ENCODE measurements around the gene VASP.

Gene VASP

GRCh38 chr19:45506989-45507871 lies at the start of gene VASP:
Gene VASP, plus strand, starts transcription at chr19:45507479. Its CDS starts 293 bp downstream, at chr19:45507772.
- H3K4me3 ChIP-seq (ENCODE audit: low read depth, low read length): peak within 1 kb of the TSS; percentile 83
- no peak for TF ChIP-seq CTCF (IDR thresholded peaks at IDR 0.05; ENCODE audit: low read depth, low read length)

GRCh38 chr19:45457776-45458175 lies 49.5 kb upstream of the VASP start:
- H3K4me3 ChIP-seq (ENCODE audit: low read depth, low read length): no peak overlapping the region

GRCh38 chr19:45460807-45461347 lies 46.4 kb upstream of the VASP start:
- no peak for TF ChIP-seq CTCF (IDR thresholded peaks at IDR 0.05; ENCODE audit: low read depth, low read length)
- no peak overlapping the region for H3K4me3 ChIP-seq (ENCODE audit: low read depth, low read length)

More at GRCh38 chr19:45457776-45458175, 49.5 kb upstream of the VASP start:
- no peak for TF ChIP-seq CTCF (IDR thresholded peaks at IDR 0.05; ENCODE audit: low read depth, low read length)

GRCh38 chr19:45462174-45462573 lies 45.1 kb upstream of the VASP start:
- no peak for TF ChIP-seq CTCF (IDR thresholded peaks at IDR 0.05; ENCODE audit: low read depth, low read length)
- no peak overlapping the region for H3K4me3 ChIP-seq (ENCODE audit: low read depth, low read length)

GRCh38 chr19:45463241-45463640 lies 44.0 kb upstream of the VASP start:
- no peak for TF ChIP-seq CTCF (IDR thresholded peaks at IDR 0.05; ENCODE audit: low read depth, low read length)

GRCh38 chr19:45464274-45464673 lies 43.0 kb upstream of the VASP start:
- no peak overlapping the region for H3K4me3 ChIP-seq (ENCODE audit: low read depth, low read length)
- no peak for TF ChIP-seq CTCF (IDR thresholded peaks at IDR 0.05; ENCODE audit: low read depth, low read length)

More at GRCh38 chr19:45463241-45463640, 44.0 kb upstream of the VASP start:
- no peak overlapping the region for H3K4me3 ChIP-seq (ENCODE audit: low read depth, low read length)

- TF ChIP-seq CTCF (IDR thresholded peaks at IDR 0.05; ENCODE audit: low read depth, low read length): no peak
- no peak overlapping the region for H3K4me3 ChIP-seq (ENCODE audit: low read depth, low read length)
Observed at GRCh38 chr19:45464852-45465441, 42.3 kb upstream of the VASP start.

All from WI38 (cell line).